PC-3 (cell line): ENCODE results near the gene GPR107. TPM values are rescaled to one million over a fixed set of nuclear protein-coding genes. Genes with fewer than 3 reads are reported as not detected.
A peak's percentile ranks its signal among the peaks of the same experiment; 100 is the strongest.

Experiments
- ATAC-seq: fragments of 200-7000 bp; cut with Tn5 transposase; 2 replicates; pipeline ENCODE4 v1.9.1; 2020; ENCODE audit warnings: mild to moderate bottlenecking, moderate library complexity
- BruUV-seq: library from RNA; stranded (reverse); fragments of 400-500 nt; replicated peaks from 2 replicates; lab custom pipeline; 2021; lab: Mats Ljungman, UMichigan
- CTCF ChIA-PET: fragments of 300-600 bp; sonication (Branson Sonifier 250); formaldehyde crosslinking; loops from one replicate; lab custom pipeline; 2022; ENCODE audit warnings: antibody characterized with exemption; lab: Charles Lee
- POLR2A ChIA-PET: fragments of 300-600 bp; sonication (Branson Sonifier 250); formaldehyde crosslinking; loops from one replicate; lab custom pipeline; 2022; ENCODE audit warnings: antibody characterized with exemption; ENCODE audit not compliant: unreplicated experiment; lab: Charles Lee
- DNase-seq: peaks from one replicate; pipeline ENCODE4 v3.0.0-alpha.2; 2015
- H2AFZ ChIP-seq: fragments of 300-600 bp; sonication (generic); 2 replicates; pipeline ENCODE4 v1.6.0; 2016; ENCODE audit warnings: antibody characterized with exemption, low read length
- H3F3A ChIP-seq: fragments of 300-600 bp; sonication (generic); one replicate; pipeline ENCODE4 v1.6.0; 2017; ENCODE audit warnings: antibody characterized with exemption, low read length, control low read depth, mild to moderate bottlenecking; ENCODE audit not compliant: unreplicated experiment
- H3K27ac ChIP-seq: fragments of 300-600 bp; sonication (generic); 2 replicates; pipeline ENCODE4 v1.5.1; 2016; ENCODE audit warnings: mild to moderate bottlenecking, low read length
- H3K27me3 ChIP-seq: fragments of 300-600 bp; sonication (generic); 2 replicates; pipeline ENCODE4 v1.6.1; 2016; ENCODE audit warnings: low read length, mixed read lengths
- H3K36me3 ChIP-seq: fragments of 300-600 bp; sonication (generic); 2 replicates; pipeline ENCODE4 v1.6.1; 2016; ENCODE audit warnings: low read depth, mixed run types, low read length, mixed read lengths
- H3K4me1 ChIP-seq: fragments of 300-600 bp; sonication (generic); 2 replicates; pipeline ENCODE4 v1.5.1; 2016; ENCODE audit warnings: low read length; ENCODE audit not compliant: insufficient read depth
- H3K4me2 ChIP-seq: fragments of 300-600 bp; sonication (generic); 2 replicates; pipeline ENCODE4 v1.6.0; 2016; ENCODE audit warnings: low read length
- H3K4me3 ChIP-seq: fragments of 300-600 bp; sonication (generic); 2 replicates; pipeline ENCODE4 v1.5.1; 2016; ENCODE audit warnings: mild to moderate bottlenecking, low read length, mixed read lengths
- H3K79me2 ChIP-seq: fragments of 300-600 bp; sonication (generic); 2 replicates; pipeline ENCODE4 v1.6.1; 2017; ENCODE audit warnings: low read length, mixed read lengths
- H3K9ac ChIP-seq: fragments of 300-600 bp; sonication (generic); 2 replicates; pipeline ENCODE4 v1.6.0; 2016; ENCODE audit warnings: mild to moderate bottlenecking, low read length
- H3K9me2 ChIP-seq: fragments of 300-600 bp; sonication (generic); replicated peaks from 2 replicates; pipeline ENCODE4 v1.6.1; 2016; ENCODE audit warnings: mixed run types, low read length, mixed read lengths
- H3K9me3 ChIP-seq: fragments of 300-600 bp; sonication (generic); 2 replicates; pipeline ENCODE4 v1.6.1; 2016; ENCODE audit warnings: low read length, mixed read lengths
- H4K20me1 ChIP-seq: fragments of 300-600 bp; sonication (generic); 2 replicates; pipeline ENCODE4 v1.6.1; 2016; ENCODE audit warnings: low read length, mixed read lengths
- CTCF ChIP-seq: fragments of 300-600 bp; sonication (generic); conservative IDR thresholded peaks from 2 replicates; pipeline ENCODE4 v1.5.1; 2017; ENCODE audit warnings: antibody characterized with exemption, low read depth, mild to moderate bottlenecking, low read length
- EZH2 ChIP-seq: fragments of 300-600 bp; sonication (generic); IDR thresholded peaks from one replicate; pipeline ENCODE4 v1.6.1; 2017; ENCODE audit warnings: antibody characterized with exemption, mild to moderate bottlenecking, low read length; ENCODE audit not compliant: unreplicated experiment
- EZH2phosphoT487 ChIP-seq: fragments of 300-600 bp; sonication (generic); IDR thresholded peaks from 2 replicates; pipeline ENCODE4 v1.6.1; 2018; ENCODE audit warnings: mild to moderate bottlenecking, antibody characterized with exemption, low read length, borderline replicate concordance
- intact Hi-C: fragments of 100-400 bp; cut with micrococcal nuclease; formaldehyde crosslinking; loops from 2 replicates; pipeline ENCODE4 v1.9.0; 2023
- total RNA-seq: library from RNA; depleted of rRNA; stranded (reverse); fragments of >200 nt; gene quantifications from 2 replicates; pipeline ENCODE4 v1.2.3, GENCODE V29; 2014

Gene GPR107
- total RNA-seq, 1 experiment from 2014 or later, result 11.4 TPM

- DNase-seq (no peak), ATAC-seq (no peak; the same call in 1 of the 2 replicates)
- intact Hi-C loops, result loop anchor here (2.0 kb wide), 1 partner anchor 576 kb away; no protein-coding TSS in a partner anchor
- H3K4me1 ChIP-seq, result no peaks in the 10 kb centered on the region
- H3K36me3 ChIP-seq, result peaks cover 6% of the 10 kb centered on the region; the same call in 1 of the 2 replicates
- H3F3A ChIP-seq, result no peaks in the 10 kb centered on the region
- no peaks in the 10 kb centered on the region for H3K9me2 ChIP-seq
- no peak overlapping the region for H3K27ac ChIP-seq
- H4K20me1 ChIP-seq, result no peaks in the 10 kb centered on the region
- no peaks in the 10 kb centered on the region for H3K27me3 ChIP-seq
- H3K9me3 ChIP-seq, result no peaks in the 10 kb centered on the region
- H3K79me2 ChIP-seq, result no peaks in the 10 kb centered on the region
- no peak overlapping the region for H2AFZ ChIP-seq
- H3K4me2 ChIP-seq, result no peak overlapping the region
- BruUV-seq, result no TSS peak
- CTCF ChIA-PET, result no interaction called here
- POLR2A ChIA-PET, result no interaction called here
- H3K9ac ChIP-seq, result no peak overlapping the region
- TF ChIP-seq EZH2, result no peak
- no peak for TF ChIP-seq CTCF
- no peak for TF ChIP-seq EZH2phosphoT487
- no peak overlapping the region for H3K4me3 ChIP-seq
Observed at GRCh38 chr9:130106860-130107233, 53.1 kb downstream of the GPR107 start.

GRCh38 chr9:130107234-130107861, 53.6 kb downstream of the GPR107 start:
- Histone ChIP-seq H3K4me3 (no peak overlapping the region), H3K27me3 (no peaks in the 10 kb centered on the region), H3K4me1 (no peaks in the 10 kb centered on the region), H3K4me2 (no peak overlapping the region), H3K79me2 (no peaks in the 10 kb centered on the region), H3K9me2 (no peaks in the 10 kb centered on the region), H2AFZ (no peak overlapping the region), H3K36me3 (peaks cover 6% of the 10 kb centered on the region; the same call in 1 of the 2 replicates), H3K9me3 (no peaks in the 10 kb centered on the region), H4K20me1 (no peaks in the 10 kb centered on the region), H3K27ac (no peak overlapping the region), H3K9ac (no peak overlapping the region), H3F3A (no peaks in the 10 kb centered on the region)
- POLR2A ChIA-PET, result no interaction called here
- CTCF ChIA-PET, result no interaction called here
- TF ChIP-seq EZH2phosphoT487 (no peak), CTCF (peak; percentile 81)
- DNase-seq (peak; percentile 67), ATAC-seq (peak; percentile 71)
- BruUV-seq, result no TSS peak
- intact Hi-C loops, result loop anchor here (2.0 kb wide), 1 partner anchor 575 kb away; no protein-coding TSS in a partner anchor

- no peaks in the 10 kb centered on the region for H3F3A ChIP-seq
- H3K4me2 ChIP-seq, result no peak overlapping the region
- H3K9me2 ChIP-seq, result no peaks in the 10 kb centered on the region
- no TSS peak for BruUV-seq
- no peak overlapping the region for H3K4me3 ChIP-seq
- DNase-seq, result no peak
- intact Hi-C loops, result loop anchor here (2.0 kb wide), 1 partner anchor 575 kb away; no protein-coding TSS in a partner anchor
- H3K79me2 ChIP-seq, result no peaks in the 10 kb centered on the region
- ChIA-PET CTCF (no interaction called here), POLR2A (no interaction called here)
- H3K27me3 ChIP-seq, result no peaks in the 10 kb centered on the region
- H3K9me3 ChIP-seq, result no peaks in the 10 kb centered on the region
- no peaks in the 10 kb centered on the region for H3K4me1 ChIP-seq
- ATAC-seq, result no peak
- H4K20me1 ChIP-seq, result no peaks in the 10 kb centered on the region
- no peak overlapping the region for H2AFZ ChIP-seq
- no peak overlapping the region for H3K27ac ChIP-seq
- TF ChIP-seq EZH2 (no peak), CTCF (no peak), EZH2phosphoT487 (no peak)
- no peak overlapping the region for H3K9ac ChIP-seq
- peaks cover 6% of the 10 kb centered on the region; the same call in 1 of the 2 replicates for H3K36me3 ChIP-seq
Observed at GRCh38 chr9:130107955-130108354, 54.2 kb downstream of the GPR107 start.
